SJCRH30 (cell line): ENCODE measurements around the gene AGXT2. TPM values are rescaled to one million over a fixed set of nuclear protein-coding genes. Genes with fewer than 3 reads are reported as not detected.
A peak's percentile ranks its signal among the peaks of the same experiment; 100 is the strongest.
"Not testable (repeated sequence)": the region's sequence is repeated elsewhere in the genome, so short reads cannot be mapped to it uniquely, and the experiment has no call there.

Experiments
- DNase-seq, 2 experiments: peaks; one replicate each; pipeline ENCODE4 v3.0.0-alpha.2; 2015 to 2020
- H3K27ac ChIP-seq: fragments of 250-450 bp; sonication (Bioruptor Pico); 2 replicates; pipeline ENCODE4 v1.5.1; 2020; ENCODE audit warnings: mild to moderate bottlenecking, moderate library complexity
- H3K27me3 ChIP-seq: fragments of 250-450 bp; sonication (Bioruptor Pico); 2 replicates; pipeline ENCODE4 v1.5.1; 2020; ENCODE audit warnings: mild to moderate bottlenecking, moderate library complexity
- H3K36me3 ChIP-seq: fragments of 250-450 bp; sonication (Bioruptor Pico); 2 replicates; pipeline ENCODE4 v1.5.1; 2020; ENCODE audit warnings: mild to moderate bottlenecking, moderate library complexity
- H3K4me1 ChIP-seq: fragments of 250-450 bp; sonication (Bioruptor Pico); 2 replicates; pipeline ENCODE4 v1.5.1; 2020; ENCODE audit warnings: mild to moderate bottlenecking, moderate library complexity
- H3K4me3 ChIP-seq: fragments of 250-450 bp; sonication (Bioruptor Pico); 2 replicates; pipeline ENCODE4 v1.5.1; 2020; ENCODE audit warnings: mild to moderate bottlenecking, moderate library complexity
- H3K9me3 ChIP-seq: fragments of 250-450 bp; sonication (Bioruptor Pico); replicated peaks from 2 replicates; pipeline ENCODE4 v1.5.1; 2020; ENCODE audit warnings: mild to moderate bottlenecking, moderate library complexity
- total RNA-seq: library from RNA; depleted of rRNA; stranded (reverse); fragments of >200 nt; shearing (Covaris generic); gene quantifications from 2 replicates; pipeline ENCODE4 v1.2.3, GENCODE V29; 2014

The AGXT2 gene
- total RNA-seq, 1 experiment from 2014 or later = not detected

- Histone ChIP-seq H3K36me3 (no peaks in the 10 kb centered on the region), H3K4me1 (peaks cover 3% of the 10 kb centered on the region), H3K4me3 (no peak overlapping the region), H3K27ac (no peak overlapping the region), H3K27me3 (peaks cover 2% of the 10 kb centered on the region), H3K9me3 (no peaks in the 10 kb centered on the region)
- no peak for DNase-seq
These were observed 8.9 kb downstream of the AGXT2 start for GRCh38 chr5:35038891-35039290.

GRCh38 chr5:35036536-35036935 is 11.2 kb downstream of the AGXT2 start:
- Histone ChIP-seq H3K9me3 (no peaks in the 10 kb centered on the region), H3K27me3 (peaks cover 2% of the 10 kb centered on the region), H3K4me3 (no peak overlapping the region), H3K36me3 (no peaks in the 10 kb centered on the region), H3K27ac (no peak overlapping the region), H3K4me1 (peaks cover 3% of the 10 kb centered on the region)
- no peak for DNase-seq

- not testable (repeated sequence) for H3K36me3 ChIP-seq, DNase-seq, H3K9me3 ChIP-seq, H3K4me1 ChIP-seq, H3K27me3 ChIP-seq, H3K4me3 ChIP-seq, H3K27ac ChIP-seq
These were observed 11.8 kb downstream of the AGXT2 start for GRCh38 chr5:35035929-35036328.

GRCh38 chr5:35035271-35035670 is 12.5 kb downstream of the AGXT2 start:
- Histone ChIP-seq H3K27ac (no peak overlapping the region), H3K9me3 (no peaks in the 10 kb centered on the region), H3K36me3 (no peaks in the 10 kb centered on the region), H3K27me3 (peaks cover 2% of the 10 kb centered on the region), H3K4me1 (peaks cover 3% of the 10 kb centered on the region), H3K4me3 (no peak overlapping the region)
- DNase-seq = peak; percentile 37 to 60

- Histone ChIP-seq H3K9me3 (no peaks in the 10 kb centered on the region), H3K27ac (no peak overlapping the region), H3K36me3 (no peaks in the 10 kb centered on the region), H3K4me1 (peaks cover 3% of the 10 kb centered on the region), H3K4me3 (no peak overlapping the region), H3K27me3 (peaks cover 11% of the 10 kb centered on the region; the same call in 1 of the 2 replicates)
- no peak for DNase-seq
These were observed 15.4 kb downstream of the AGXT2 start for GRCh38 chr5:35032356-35032755.

GRCh38 chr5:35031276-35031675 is 16.5 kb downstream of the AGXT2 start:
- H3K9me3 ChIP-seq = no peaks in the 10 kb centered on the region
- no peaks in the 10 kb centered on the region for H3K36me3 ChIP-seq
- no peak for DNase-seq
- H3K4me3 ChIP-seq = no peak overlapping the region
- H3K27ac ChIP-seq = no peak overlapping the region
- H3K27me3 ChIP-seq = peaks cover 11% of the 10 kb centered on the region; the same call in 1 of the 2 replicates
- peaks cover 3% of the 10 kb centered on the region for H3K4me1 ChIP-seq

- H3K27me3 ChIP-seq = peaks cover 11% of the 10 kb centered on the region; the same call in 1 of the 2 replicates
- no peak overlapping the region for H3K4me3 ChIP-seq
- no peak overlapping the region for H3K27ac ChIP-seq
- no peaks in the 10 kb centered on the region for H3K36me3 ChIP-seq
- peaks cover 3% of the 10 kb centered on the region for H3K4me1 ChIP-seq
- H3K9me3 ChIP-seq = no peaks in the 10 kb centered on the region
- DNase-seq = no peak
These were observed 17.2 kb downstream of the AGXT2 start for GRCh38 chr5:35030426-35031100.

- Histone ChIP-seq H3K27me3 (peaks cover 11% of the 10 kb centered on the region; the same call in 1 of the 2 replicates), H3K36me3 (no peaks in the 10 kb centered on the region), H3K4me3 (no peak overlapping the region), H3K27ac (no peak overlapping the region), H3K4me1 (no peaks in the 10 kb centered on the region), H3K9me3 (no peaks in the 10 kb centered on the region)
- DNase-seq = no peak
These were observed 18.4 kb downstream of the AGXT2 start for GRCh38 chr5:35029333-35029732.

GRCh38 chr5:35026941-35027340 is 20.8 kb downstream of the AGXT2 start:
- Histone ChIP-seq H3K9me3 (no peaks in the 10 kb centered on the region), H3K36me3 (no peaks in the 10 kb centered on the region), H3K27ac (no peak overlapping the region), H3K4me3 (no peak overlapping the region), H3K27me3 (peaks cover 11% of the 10 kb centered on the region; the same call in 1 of the 2 replicates), H3K4me1 (no peaks in the 10 kb centered on the region)
- DNase-seq = no peak

GRCh38 chr5:35026280-35026840 is 21.4 kb downstream of the AGXT2 start:
- H3K27me3 ChIP-seq = peaks cover 11% of the 10 kb centered on the region; the same call in 1 of the 2 replicates
- no peaks in the 10 kb centered on the region for H3K9me3 ChIP-seq
- no peaks in the 10 kb centered on the region for H3K36me3 ChIP-seq
- H3K4me3 ChIP-seq = no peak overlapping the region
- no peaks in the 10 kb centered on the region for H3K4me1 ChIP-seq
- no peak for DNase-seq
- no peak overlapping the region for H3K27ac ChIP-seq

GRCh38 chr5:35024911-35025510 is 22.7 kb downstream of the AGXT2 start:
- no peak overlapping the region for H3K27ac ChIP-seq
- no peaks in the 10 kb centered on the region for H3K9me3 ChIP-seq
- H3K36me3 ChIP-seq = no peaks in the 10 kb centered on the region
- H3K4me1 ChIP-seq = no peaks in the 10 kb centered on the region
- H3K27me3 ChIP-seq = peaks cover 11% of the 10 kb centered on the region; the same call in 1 of the 2 replicates
- H3K4me3 ChIP-seq = no peak overlapping the region
- peak in 1 of 2 experiments; percentile 25 for DNase-seq

- no peaks in the 10 kb centered on the region for H3K36me3 ChIP-seq
- 0 out of 2 replicates have a peak, but pooled peaks cover 5% of the 10 kb centered on the region for H3K27me3 ChIP-seq
- no peak overlapping the region for H3K4me3 ChIP-seq
- DNase-seq = no peak
- no peaks in the 10 kb centered on the region for H3K4me1 ChIP-seq
- H3K9me3 ChIP-seq = no peaks in the 10 kb centered on the region
- H3K27ac ChIP-seq = no peak overlapping the region
These were observed 24.2 kb downstream of the AGXT2 start for GRCh38 chr5:35023391-35024178.

GRCh38 chr5:35016174-35017051 is 31.3 kb downstream of the AGXT2 start:
- Histone ChIP-seq H3K4me3 (no peak overlapping the region), H3K27me3 (no peaks in the 10 kb centered on the region), H3K27ac (no peak overlapping the region), H3K36me3 (no peaks in the 10 kb centered on the region), H3K4me1 (no peaks in the 10 kb centered on the region), H3K9me3 (no peaks in the 10 kb centered on the region)
- DNase-seq = no peak

GRCh38 chr5:35015063-35015462 is 32.7 kb downstream of the AGXT2 start:
- no peak overlapping the region for H3K4me3 ChIP-seq
- no peaks in the 10 kb centered on the region for H3K4me1 ChIP-seq
- no peaks in the 10 kb centered on the region for H3K36me3 ChIP-seq
- H3K27ac ChIP-seq = no peak overlapping the region
- no peaks in the 10 kb centered on the region for H3K9me3 ChIP-seq
- H3K27me3 ChIP-seq = no peaks in the 10 kb centered on the region
- DNase-seq = no peak
